Measurements from ENCODE around the gene EEF2K.
A peak's percentile ranks its signal among the peaks of the same experiment; 100 is the strongest.
"Not testable (repeated sequence)": the region's sequence is repeated elsewhere in the genome, so short reads cannot be mapped to it uniquely, and the experiment has no call there.

EEF2K gene

DNA sequence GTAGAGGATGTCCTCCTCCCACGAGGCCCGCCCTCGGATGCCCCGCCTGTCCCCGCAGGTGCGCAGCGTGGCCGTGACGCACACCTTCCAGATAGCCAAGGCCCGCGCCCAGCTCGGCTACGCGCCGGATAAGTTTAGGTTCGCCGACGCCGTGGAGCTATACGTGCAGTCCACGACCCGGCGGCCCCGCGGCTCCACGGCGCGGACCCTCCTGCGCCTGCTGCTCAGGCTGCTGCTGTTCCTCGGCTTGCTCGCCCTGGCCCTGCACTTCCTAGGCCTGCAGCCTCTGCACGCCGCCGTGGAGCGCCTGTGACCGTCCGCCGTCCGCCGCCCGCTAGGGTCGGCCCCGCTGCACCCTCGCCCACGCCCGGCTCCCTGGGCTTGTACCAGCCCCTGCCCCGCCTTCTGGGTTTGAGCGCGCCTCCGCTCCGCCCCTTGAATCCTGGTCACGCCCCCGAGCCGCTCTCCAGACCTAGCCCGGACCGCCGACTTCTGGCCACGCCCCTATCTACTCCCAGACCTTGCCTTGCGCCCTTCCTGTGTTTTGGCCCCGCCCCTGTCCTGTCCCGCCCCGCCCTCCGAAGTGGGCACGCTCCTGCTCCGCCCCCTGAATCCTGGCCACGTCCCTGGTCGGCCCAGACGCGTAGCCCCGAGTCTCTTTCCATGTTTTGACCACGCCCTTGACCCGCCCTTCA lies 15.8 kb upstream of the EEF2K start:
- no peak for DNase-seq

DNA sequence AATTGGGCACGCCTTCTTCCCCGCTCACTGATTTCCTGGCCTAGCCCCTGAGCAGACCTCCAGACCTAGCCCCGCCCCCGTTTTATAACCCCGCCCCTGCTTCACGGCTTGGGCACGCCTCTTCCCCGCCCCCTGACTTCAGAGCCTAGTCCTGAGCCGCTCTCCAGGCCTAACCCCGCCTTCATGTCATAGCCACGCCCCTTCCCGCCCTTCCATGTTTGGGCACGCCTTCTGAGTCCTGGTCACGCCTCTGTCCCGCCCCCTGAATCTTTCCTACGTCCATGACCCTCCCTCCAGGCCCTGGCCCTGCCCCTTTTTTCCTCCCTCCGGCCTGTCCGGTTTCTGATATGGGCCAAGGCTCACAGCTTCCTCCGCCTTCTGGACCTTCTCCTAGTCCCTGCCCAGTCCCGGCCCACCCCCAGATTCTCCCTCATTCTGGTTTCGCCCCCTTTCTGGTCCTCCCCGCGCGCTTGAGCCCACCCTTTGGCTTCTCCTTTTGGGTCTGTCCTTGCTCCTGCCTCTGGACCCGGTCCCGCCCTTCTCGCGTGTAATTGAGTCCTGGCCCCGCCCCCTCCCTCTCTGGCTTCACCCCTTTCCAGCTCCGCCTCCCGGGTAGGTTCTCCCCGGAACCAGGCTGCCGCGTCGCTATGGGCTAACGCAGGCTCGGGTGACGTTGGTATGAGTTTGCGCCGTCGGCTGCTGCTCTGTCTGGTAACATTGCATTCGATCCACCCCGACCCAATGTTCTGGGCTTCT lies 15.1 kb upstream of the EEF2K start:
- DNase-seq = peak; percentile 100

DNA sequence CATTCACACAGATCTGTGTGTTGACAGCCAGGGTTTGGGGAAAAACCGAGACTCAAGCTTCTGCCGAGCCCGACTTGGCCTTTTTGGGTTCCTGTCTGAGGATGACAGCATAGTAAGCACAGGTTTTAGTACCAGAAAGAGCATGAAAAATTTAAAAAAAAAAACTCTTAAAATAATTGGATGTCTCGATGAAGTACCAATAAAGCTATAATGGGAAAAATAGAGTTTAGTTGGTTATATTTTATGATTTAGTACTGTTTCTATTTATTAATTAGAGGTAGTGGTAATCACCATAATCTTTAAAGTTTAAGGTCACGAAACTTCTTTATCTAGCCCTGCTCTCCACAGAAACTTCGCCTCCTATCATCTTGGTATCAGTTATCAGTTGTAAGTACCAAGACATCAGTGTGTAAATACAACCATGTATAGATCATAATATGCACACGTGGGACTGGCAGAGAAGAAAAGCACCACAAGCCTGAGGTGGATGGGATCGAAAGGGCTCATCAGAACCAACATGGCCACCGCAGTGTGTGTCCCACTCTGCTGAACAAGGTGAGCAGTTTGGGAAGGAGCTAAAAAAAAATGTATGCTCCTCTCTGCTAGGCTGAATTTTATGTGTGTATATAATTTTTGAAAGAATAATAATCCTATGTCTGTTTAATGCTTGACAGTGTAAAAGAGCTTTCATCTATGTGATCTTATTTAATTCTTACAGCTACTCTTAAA lies 14.4 kb upstream of the EEF2K start:
- no peak for DNase-seq

DNA sequence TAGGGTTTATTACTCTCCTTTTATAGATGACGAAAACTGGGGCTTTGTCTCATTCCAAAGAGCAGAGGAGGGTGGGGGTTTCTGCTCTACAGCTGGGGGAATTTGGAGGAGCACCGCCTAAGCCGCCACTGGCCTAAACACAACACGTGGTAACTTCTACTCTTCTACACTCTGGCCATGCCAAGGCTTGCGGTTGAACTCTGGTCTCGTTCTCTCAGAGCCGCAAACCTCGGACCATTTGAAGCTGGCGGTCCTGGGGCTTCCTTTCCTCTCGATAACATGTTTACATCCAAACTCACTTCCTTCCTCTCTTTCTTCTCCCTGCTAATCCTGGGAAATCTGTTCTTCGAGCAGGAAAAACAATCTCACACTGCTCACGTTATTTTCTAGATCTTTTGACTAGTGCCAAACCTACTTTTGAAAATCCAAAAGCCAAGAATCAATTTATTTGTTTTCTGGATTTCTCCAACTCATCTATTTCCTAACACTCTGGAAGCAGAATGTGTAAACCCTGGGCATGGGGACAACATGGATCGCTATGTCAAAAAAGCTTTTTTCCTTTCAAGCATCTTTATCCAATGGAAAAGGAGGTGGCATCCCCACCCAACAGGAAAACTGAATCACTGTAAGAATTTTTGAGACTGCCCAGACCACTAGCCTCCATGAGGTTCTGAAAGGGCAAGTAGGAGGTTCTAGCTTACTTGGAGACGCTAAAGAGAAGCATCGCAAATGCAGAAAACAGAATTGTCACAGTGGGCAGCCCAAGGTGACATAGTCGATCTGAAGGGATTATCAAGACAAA lies 13.6 kb upstream of the EEF2K start:
- DNase-seq = peak; percentile 92

DNA sequence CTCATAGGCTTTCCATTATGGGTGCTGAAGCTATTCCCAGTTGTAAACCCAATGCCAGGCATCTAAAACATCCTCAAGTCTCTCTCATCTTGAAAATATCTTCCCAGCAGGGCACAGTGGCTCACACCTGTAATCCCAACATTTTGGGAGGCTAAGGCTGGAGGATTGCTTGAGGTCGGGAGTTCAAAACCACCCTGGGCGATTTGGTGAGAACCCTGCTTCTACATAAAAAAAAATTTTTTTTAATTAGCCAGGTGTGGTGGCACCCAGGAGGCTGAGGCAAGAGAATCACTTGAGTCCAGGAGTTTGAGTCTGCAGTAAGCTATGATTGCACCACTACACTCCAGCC lies 13.0 kb upstream of the EEF2K start:
- no peak for DNase-seq

GRCh38 chr16:22194707-22195444 lies 11.2 kb upstream of the EEF2K start:
- DNase-seq = no peak

GRCh38 chr16:22195445-22195694 lies 10.7 kb upstream of the EEF2K start:
- no peak for DNase-seq

GRCh38 chr16:22195695-22196558 lies 10.2 kb upstream of the EEF2K start:
- peak; percentile 95 for DNase-seq

- DNase-seq = not testable (repeated sequence)
These were observed 9.4 kb upstream of the EEF2K start for GRCh38 chr16:22196559-22197168.

GRCh38 chr16:22198547-22199293 lies 7.4 kb upstream of the EEF2K start:
- DNase-seq = no peak

- no peak for DNase-seq
These were observed 3.8 kb upstream of the EEF2K start for GRCh38 chr16:22202261-22202637.

- no peak for DNase-seq
These were observed 3.0 kb upstream of the EEF2K start for GRCh38 chr16:22203091-22203490.

DNA sequence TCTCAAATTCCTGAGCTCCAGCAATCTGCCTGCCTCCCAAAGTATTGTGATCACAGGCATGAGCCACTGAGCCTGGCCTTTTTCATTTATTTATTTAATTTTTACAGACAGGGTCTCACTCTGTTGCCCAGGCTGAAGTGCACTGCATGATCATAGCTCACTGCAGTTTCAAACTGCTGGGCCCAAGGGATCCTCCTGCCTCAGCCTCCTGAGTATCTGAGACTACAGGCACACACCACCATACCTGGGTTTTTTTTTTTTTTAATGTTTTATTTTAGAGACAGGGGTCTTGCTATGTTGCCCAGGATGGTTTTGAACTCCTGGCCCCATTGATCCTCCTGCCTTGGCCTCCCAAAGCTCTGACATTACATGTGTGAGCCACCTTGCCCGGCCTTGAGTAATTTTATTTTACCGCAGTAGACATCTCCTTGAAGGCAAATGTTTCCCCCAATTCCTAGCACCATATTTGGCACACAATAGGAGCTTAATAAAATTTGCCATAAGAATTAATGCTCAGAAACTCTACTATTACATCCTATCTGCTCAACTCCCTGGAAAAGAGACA lies 1.9 kb upstream of the EEF2K start:
- no peak for DNase-seq

GRCh38 chr16:22205577-22206012 lies 483 bp upstream of the EEF2K start:
- DNase-seq = no peak

GRCh38 chr16:22206842-22207714 lies 1.0 kb downstream of the EEF2K start:
- DNase-seq = peak; percentile 89

GRCh38 chr16:22207715-22208360 lies 1.8 kb downstream of the EEF2K start:
- no peak for DNase-seq

DNA sequence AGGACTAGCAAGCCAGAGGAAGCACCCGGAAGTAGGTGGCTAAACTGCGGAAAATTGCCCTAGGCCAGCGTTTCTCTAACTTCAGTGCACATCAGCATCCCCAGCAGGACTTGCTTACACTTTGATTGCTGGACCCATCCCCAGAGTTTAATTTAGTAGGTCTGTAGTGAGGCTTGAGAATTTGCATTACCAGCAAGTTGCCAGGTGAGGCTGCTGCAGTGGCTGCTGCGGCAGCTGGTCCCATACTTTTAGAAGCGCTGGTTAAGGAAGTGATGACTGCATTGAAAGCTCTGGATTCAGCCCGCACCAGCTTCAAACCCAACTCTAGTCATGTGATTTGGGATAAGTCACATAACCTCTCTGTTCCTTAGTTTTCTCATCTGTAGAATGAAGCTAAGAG lies 4.2 kb downstream of the EEF2K start:
- no peak for DNase-seq

DNA sequence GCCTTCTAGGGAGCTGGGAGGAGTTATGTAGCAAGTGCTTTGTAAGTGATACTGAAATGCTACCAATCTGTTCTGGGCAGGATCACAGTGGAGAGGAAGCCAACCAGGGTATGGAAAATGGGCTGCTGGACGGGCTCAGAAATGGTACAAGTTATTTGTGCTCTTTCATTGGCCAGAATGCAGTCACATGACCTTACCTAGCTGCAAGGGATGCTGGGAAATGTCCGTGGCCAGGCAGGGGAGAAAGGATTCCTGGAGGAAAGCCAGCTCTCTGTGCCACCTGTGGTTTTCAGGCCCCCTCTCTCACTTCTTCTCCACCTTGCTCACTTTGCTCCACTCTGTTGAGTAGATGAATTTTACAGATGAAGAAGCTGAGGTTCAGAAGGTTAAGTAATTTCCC lies 4.8 kb downstream of the EEF2K start:
- DNase-seq = no peak

DNA sequence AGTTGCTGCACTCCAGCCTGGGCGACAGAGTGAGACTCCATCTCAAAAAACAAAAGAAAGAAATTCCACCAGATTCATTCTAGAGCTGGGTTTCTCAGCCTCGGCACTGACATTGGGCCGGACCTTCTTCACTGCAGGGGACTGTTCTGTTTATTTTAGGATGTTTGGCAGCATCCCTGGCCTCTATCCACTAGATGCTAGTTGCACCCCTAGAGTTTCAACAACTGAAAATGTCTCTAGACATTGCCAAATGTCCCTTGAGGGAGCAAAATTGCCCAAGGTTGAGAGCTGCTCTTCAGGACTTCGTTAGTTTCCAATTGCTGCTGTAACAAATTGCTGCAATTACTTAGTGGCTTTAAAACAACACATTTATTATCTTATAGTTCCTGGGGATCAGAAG lies 7.2 kb downstream of the EEF2K start:
- no peak for DNase-seq

Data from left hindlimb (tissue), 1 donor.